Kasumi-1 (cell line): Measurements from ENCODE around the gene TSGA10IP.
"Not testable (repeated sequence)": the region's sequence is repeated elsewhere in the genome, so short reads cannot be mapped to it uniquely, and the experiment has no call there.

ENCODE experiments used
- DNase-seq, 2 experiments: peaks; one replicate each; lab custom pipeline; 2025; lab: John Stamatoyannopoulos, UW

Gene TSGA10IP

GRCh38 chr11:65947133-65947532 lies 1.9 kb downstream of the TSGA10IP start:
- no peak for DNase-seq

GRCh38 chr11:65947603-65948125 lies 2.4 kb downstream of the TSGA10IP start:
- no peak for DNase-seq

GRCh38 chr11:65950711-65951110 lies 5.4 kb downstream of the TSGA10IP start:
- DNase-seq: not testable (repeated sequence)

- not testable (repeated sequence) for DNase-seq
Observed at GRCh38 chr11:65951641-65952040, 6.4 kb downstream of the TSGA10IP start.

GRCh38 chr11:65952052-65952521 lies 6.8 kb downstream of the TSGA10IP start:
- DNase-seq: no peak

GRCh38 chr11:65953471-65953870 lies 8.2 kb downstream of the TSGA10IP start:
- no peak for DNase-seq

- no peak for DNase-seq
Observed at GRCh38 chr11:65954771-65955170, 9.5 kb downstream of the TSGA10IP start.

- DNase-seq: no peak
Observed at GRCh38 chr11:65958291-65958690, 13.0 kb downstream of the TSGA10IP start.

GRCh38 chr11:65958774-65959420 lies 13.6 kb downstream of the TSGA10IP start:
- no peak for DNase-seq

- DNase-seq: no peak
Observed at GRCh38 chr11:65960824-65961266, 15.6 kb downstream of the TSGA10IP start.

- DNase-seq: peak; percentile 98
Observed at GRCh38 chr11:65961267-65962140, 16.2 kb downstream of the TSGA10IP start, which contains the start of gene SART1. Gene SART1 (plus strand): TSS chr11:65961734. CDS start chr11:65961781, 47 bp downstream.

GRCh38 chr11:65962141-65962564 lies 16.9 kb downstream of the TSGA10IP start:
- no peak for DNase-seq

- DNase-seq: no peak
Observed at GRCh38 chr11:65964906-65965305, 19.6 kb downstream of the TSGA10IP start.

GRCh38 chr11:65965986-65966762 lies 20.9 kb downstream of the TSGA10IP start:
- no peak for DNase-seq

GRCh38 chr11:65967329-65967934 lies 22.2 kb downstream of the TSGA10IP start:
- no peak for DNase-seq

GRCh38 chr11:65968600-65969482 lies 23.6 kb downstream of the TSGA10IP start:
- no peak for DNase-seq

GRCh38 chr11:65972116-65972515 lies 26.8 kb downstream of the TSGA10IP start:
- DNase-seq: no peak

GRCh38 chr11:65973439-65974110 lies 28.3 kb downstream of the TSGA10IP start:
- no peak for DNase-seq

GRCh38 chr11:65975771-65976170 lies 30.5 kb downstream of the TSGA10IP start:
- no peak for DNase-seq
